Hepatocyte (in vitro differentiated cells): Measurements from ENCODE around the gene MAGED4B.

Source experiments
- EZH2 ChIP-seq: fragments of 200-600 bp; sonication (generic); IDR thresholded peaks from 2 replicates; pipeline ENCODE4 v1.6.1; 2016; ENCODE audit warnings: antibody characterized with exemption, mild to moderate bottlenecking, borderline replicate concordance
- TF ChIP-seq, protein P1 (sequence below): fragments of 200-600 bp; sonication (generic); IDR thresholded peaks from 2 replicates; pipeline ENCODE4 v1.5.1; 2016; ENCODE audit warnings: antibody characterized with exemption, mild to moderate bottlenecking; ENCODE audit not compliant: poor library complexity

- TF ChIP-seq, protein P1, sequence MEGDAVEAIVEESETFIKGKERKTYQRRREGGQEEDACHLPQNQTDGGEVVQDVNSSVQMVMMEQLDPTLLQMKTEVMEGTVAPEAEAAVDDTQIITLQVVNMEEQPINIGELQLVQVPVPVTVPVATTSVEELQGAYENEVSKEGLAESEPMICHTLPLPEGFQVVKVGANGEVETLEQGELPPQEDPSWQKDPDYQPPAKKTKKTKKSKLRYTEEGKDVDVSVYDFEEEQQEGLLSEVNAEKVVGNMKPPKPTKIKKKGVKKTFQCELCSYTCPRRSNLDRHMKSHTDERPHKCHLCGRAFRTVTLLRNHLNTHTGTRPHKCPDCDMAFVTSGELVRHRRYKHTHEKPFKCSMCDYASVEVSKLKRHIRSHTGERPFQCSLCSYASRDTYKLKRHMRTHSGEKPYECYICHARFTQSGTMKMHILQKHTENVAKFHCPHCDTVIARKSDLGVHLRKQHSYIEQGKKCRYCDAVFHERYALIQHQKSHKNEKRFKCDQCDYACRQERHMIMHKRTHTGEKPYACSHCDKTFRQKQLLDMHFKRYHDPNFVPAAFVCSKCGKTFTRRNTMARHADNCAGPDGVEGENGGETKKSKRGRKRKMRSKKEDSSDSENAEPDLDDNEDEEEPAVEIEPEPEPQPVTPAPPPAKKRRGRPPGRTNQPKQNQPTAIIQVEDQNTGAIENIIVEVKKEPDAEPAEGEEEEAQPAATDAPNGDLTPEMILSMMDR, result no peak
- TF ChIP-seq EZH2, result no peak
Measured at GRCh38 chrX:52118262-52118661, 49.3 kb upstream of the MAGED4B start.
